ENCODE data around the gene AKNA.

- no peak for TF ChIP-seq CTCF (IDR thresholded peaks at IDR 0.05)
- TF ChIP-seq POLR2A (IDR thresholded peaks at IDR 0.05): no peak
- no peak for TF ChIP-seq POLR2AphosphoS5 (IDR thresholded peaks at IDR 0.05)
- TF ChIP-seq EP300 (IDR thresholded peaks at IDR 0.05): no peak
Observed at GRCh38 chr9:114357360-114357759, 30.4 kb downstream of the AKNA start.
